ENCODE results near the gene ATPAF2. TPM values are rescaled to one million over a fixed set of nuclear protein-coding genes. Genes with fewer than 3 reads are reported as not detected.

ATPAF2 gene
- total and polyA plus RNA-seq, 2 donors (not counting 3 experiments of a cell fraction or from before 2014, with no cell fraction given) = 23.2 to 35.7 TPM

DNA sequence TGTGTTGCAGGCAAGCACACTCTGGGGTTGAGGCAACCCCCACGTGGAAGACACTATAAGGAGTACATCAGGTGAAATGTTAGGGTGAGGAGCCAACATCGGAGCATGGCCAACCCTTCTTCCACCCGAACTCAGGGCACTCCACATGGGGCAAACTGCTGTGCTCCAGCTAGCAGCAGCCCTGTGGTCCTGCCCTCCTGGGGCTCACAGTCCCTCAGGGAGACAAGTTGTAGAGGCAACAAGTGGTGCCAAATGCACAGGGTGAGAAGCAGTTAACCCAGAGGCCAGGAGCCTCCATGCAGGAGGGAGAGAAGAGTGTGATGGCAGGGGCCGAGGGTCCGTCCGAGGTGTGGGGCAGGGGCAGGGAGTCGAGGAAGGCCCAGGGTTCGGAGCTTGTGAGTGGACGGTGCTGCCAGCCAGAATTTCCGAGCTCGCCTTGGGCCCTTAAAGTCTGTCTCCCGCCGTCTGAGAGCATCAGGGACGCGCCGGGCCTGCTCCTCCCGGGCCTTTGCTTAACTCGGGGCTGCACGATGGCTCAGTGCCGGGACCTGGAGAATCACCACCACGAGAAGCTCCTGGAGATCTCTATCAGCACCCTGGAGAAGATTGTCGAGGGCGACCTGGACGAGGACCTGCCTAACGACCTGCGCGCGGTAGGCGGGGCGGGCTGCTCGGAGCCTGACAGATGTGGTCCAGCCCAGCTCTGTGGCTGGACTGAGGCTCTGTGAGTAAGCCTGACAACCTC lies 32.3 kb downstream of the ATPAF2 start:
- no peaks in the 10 kb centered on the region for H3K36me3 ChIP-seq (ENCODE audit: control insufficient read depth in 2 of 2, extremely low read depth in 1 of 2, insufficient read depth in 2 of 2, low read length in 2 of 2)
- H3K9me3 ChIP-seq (replicated peaks; ENCODE audit: control insufficient read depth, insufficient read depth, low read length) = no peaks in the 10 kb centered on the region
- no TSS peak for BruUV-seq (replicated peaks)
- no peaks in the 10 kb centered on the region for H4K20me1 ChIP-seq (replicated peaks; ENCODE audit: control insufficient read depth, extremely low read depth, insufficient read depth, low read length)
- no peak overlapping the region for H2AFZ ChIP-seq (ENCODE audit: low read depth, low read length)
- ChIA-PET POLR2A (no interaction called here), CTCF (no interaction called here)
- H3K4me2 ChIP-seq (ENCODE audit: insufficient read depth, low read length) = no peak overlapping the region
- H3K27me3 ChIP-seq (ENCODE audit: control insufficient read depth in 2 of 2, insufficient read depth in 2 of 2, low read length in 2 of 2) = no peaks in the 10 kb centered on the region
- intact Hi-C loops (cut with micrococcal nuclease) = no loop called here
- H3K9me1 ChIP-seq (replicated peaks; ENCODE audit: control insufficient read depth, extremely low read depth, insufficient read depth, low read length) = no peaks in the 10 kb centered on the region
- H3K9ac ChIP-seq (replicated peaks; ENCODE audit: extremely low read depth, insufficient read depth, low read length) = no peak overlapping the region
- dilution Hi-C loops (cut with MboI; ENCODE audit: extremely low pct_ligation_motif_present, low sequenced_read_pairs) = no loop called here
- no peak overlapping the region for H3K27ac ChIP-seq (ENCODE audit: insufficient read depth, low read depth, low read length)
- no peaks in the 10 kb centered on the region for H3K4me1 ChIP-seq (ENCODE audit: control insufficient read depth, extremely low read depth, insufficient read depth, low read length)
- no peak for TF ChIP-seq POLR2AphosphoS5 (IDR thresholded peaks at IDR 0.05; ENCODE audit: insufficient read depth, low read depth, low read length)
- TF ChIP-seq JUN (IDR thresholded peaks at IDR 0.05; ENCODE audit: borderline replicate concordance, insufficient read depth, insufficient read length, low read depth) = no peak
- TF ChIP-seq GATA2 (IDR thresholded peaks at IDR 0.05; ENCODE audit: insufficient read depth, insufficient read length, low read depth, low read length) = no peak
- TF ChIP-seq, protein P1, sequence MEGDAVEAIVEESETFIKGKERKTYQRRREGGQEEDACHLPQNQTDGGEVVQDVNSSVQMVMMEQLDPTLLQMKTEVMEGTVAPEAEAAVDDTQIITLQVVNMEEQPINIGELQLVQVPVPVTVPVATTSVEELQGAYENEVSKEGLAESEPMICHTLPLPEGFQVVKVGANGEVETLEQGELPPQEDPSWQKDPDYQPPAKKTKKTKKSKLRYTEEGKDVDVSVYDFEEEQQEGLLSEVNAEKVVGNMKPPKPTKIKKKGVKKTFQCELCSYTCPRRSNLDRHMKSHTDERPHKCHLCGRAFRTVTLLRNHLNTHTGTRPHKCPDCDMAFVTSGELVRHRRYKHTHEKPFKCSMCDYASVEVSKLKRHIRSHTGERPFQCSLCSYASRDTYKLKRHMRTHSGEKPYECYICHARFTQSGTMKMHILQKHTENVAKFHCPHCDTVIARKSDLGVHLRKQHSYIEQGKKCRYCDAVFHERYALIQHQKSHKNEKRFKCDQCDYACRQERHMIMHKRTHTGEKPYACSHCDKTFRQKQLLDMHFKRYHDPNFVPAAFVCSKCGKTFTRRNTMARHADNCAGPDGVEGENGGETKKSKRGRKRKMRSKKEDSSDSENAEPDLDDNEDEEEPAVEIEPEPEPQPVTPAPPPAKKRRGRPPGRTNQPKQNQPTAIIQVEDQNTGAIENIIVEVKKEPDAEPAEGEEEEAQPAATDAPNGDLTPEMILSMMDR (IDR thresholded peaks at IDR 0.05; ENCODE audit: extremely low read depth in 1 of 2, insufficient read depth in 1 of 2, low read depth in 1 of 2, low read length in 2 of 2) = no peak
- no peak for TF ChIP-seq POLR2A (IDR thresholded peaks at IDR 0.05; ENCODE audit: low read depth, low read length)
- TF ChIP-seq EZH2 (IDR thresholded peaks at IDR 0.05; ENCODE audit: borderline replicate concordance, low read depth, low read length, severe bottlenecking) = no peak
- TF ChIP-seq FOS (IDR thresholded peaks at IDR 0.05; ENCODE audit: borderline replicate concordance, insufficient read depth, low read length) = no peak
- TF ChIP-seq MYC (IDR thresholded peaks at IDR 0.05; ENCODE audit: low read depth, low read length) = no peak
- TF ChIP-seq, protein P2, sequence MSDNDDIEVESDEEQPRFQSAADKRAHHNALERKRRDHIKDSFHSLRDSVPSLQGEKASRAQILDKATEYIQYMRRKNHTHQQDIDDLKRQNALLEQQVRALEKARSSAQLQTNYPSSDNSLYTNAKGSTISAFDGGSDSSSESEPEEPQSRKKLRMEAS (IDR thresholded peaks at IDR 0.05; ENCODE audit: insufficient read depth, insufficient read length) = no peak
- FAIRE-seq = no peak
- H3K79me2 ChIP-seq (ENCODE audit: control insufficient read depth, insufficient read depth, low read length) = no peaks in the 10 kb centered on the region
- no peak for DNase-seq (ENCODE audit: low read depth, low spot score)
- no peak overlapping the region for H3K4me3 ChIP-seq (replicated peaks in 1 of 3; ENCODE audit: insufficient read depth in 1 of 3, low read depth in 1 of 3, low read length in 3 of 3)

Measured in endothelial cell of umbilical vein (primary cell).